Measurements from ENCODE around the gene CHST15. TPM values are rescaled to one million over a fixed set of nuclear protein-coding genes. Genes with fewer than 3 reads are reported as not detected.
"Not testable (repeated sequence)": the region's sequence is repeated elsewhere in the genome, so short reads cannot be mapped to it uniquely, and the experiment has no call there.

CHST15 gene
- total RNA-seq, 2 donors from 2014 or later: 9.2 to 17.8 TPM

GRCh38 chr10:124037784-124038183, 55.6 kb downstream of the CHST15 start:
- ATAC-seq: no peak
- no peak for DNase-seq
- intact Hi-C loops (cut with DNase I): no loop called here

- ATAC-seq: no peak
- intact Hi-C loops (cut with DNase I): no loop called here
- DNase-seq: no peak
Observed at GRCh38 chr10:124037286-124037685, 56.1 kb downstream of the CHST15 start.

GRCh38 chr10:124036746-124037145, 56.7 kb downstream of the CHST15 start:
- no peak for DNase-seq
- ATAC-seq: no peak
- intact Hi-C loops (cut with DNase I): no loop called here

- intact Hi-C loops (cut with DNase I): no loop called here
- peak in 1 of 2 donors; percentile 16 for ATAC-seq
- DNase-seq: peak; percentile 43
Observed at GRCh38 chr10:124035928-124036558, 57.4 kb downstream of the CHST15 start.

GRCh38 chr10:124035306-124035927, 58.0 kb downstream of the CHST15 start:
- ATAC-seq (no peak), DNase-seq (no peak)
- intact Hi-C loops (cut with DNase I): no loop called here

GRCh38 chr10:124034576-124035305, 58.7 kb downstream of the CHST15 start:
- ATAC-seq; DNase-seq; intact Hi-C loops (cut with DNase I): not testable (repeated sequence)

- peak; percentile 60 to 73 for ATAC-seq
Observed at GRCh38 chr10:124033887-124034218, 59.5 kb downstream of the CHST15 start.

GRCh38 chr10:124032971-124033886, 60.2 kb downstream of the CHST15 start:
- peak; percentile 25 to 57 for ATAC-seq
- intact Hi-C loops (cut with DNase I): no loop called here
- no peak for DNase-seq

More at GRCh38 chr10:124033887-124034218, 59.5 kb downstream of the CHST15 start:
- peak; percentile 74 for DNase-seq
- intact Hi-C loops (cut with DNase I): no loop called here

GRCh38 chr10:124032087-124032935, 61.1 kb downstream of the CHST15 start:
- ATAC-seq (no peak), DNase-seq (no peak)
- intact Hi-C loops (cut with DNase I): no loop called here

- DNase-seq (no peak), ATAC-seq (no peak)
- intact Hi-C loops (cut with DNase I): no loop called here
Observed at GRCh38 chr10:124030492-124031110, 62.8 kb downstream of the CHST15 start.

- ATAC-seq (no peak), DNase-seq (no peak)
- intact Hi-C loops (cut with DNase I): no loop called here
Observed at GRCh38 chr10:124030061-124030460, 63.3 kb downstream of the CHST15 start.

- intact Hi-C loops (cut with DNase I): no loop called here
- ATAC-seq (no peak), DNase-seq (no peak)
Observed at GRCh38 chr10:124029559-124029958, 63.8 kb downstream of the CHST15 start.

- intact Hi-C loops (cut with DNase I): no loop called here
- DNase-seq: no peak
- no peak for ATAC-seq
Observed at GRCh38 chr10:124028700-124029480, 64.5 kb downstream of the CHST15 start.

- intact Hi-C loops (cut with DNase I): no loop called here
- ATAC-seq (no peak), DNase-seq (no peak)
Observed at GRCh38 chr10:124027651-124028050, 65.7 kb downstream of the CHST15 start.

GRCh38 chr10:124027031-124027611, 66.3 kb downstream of the CHST15 start:
- intact Hi-C loops (cut with DNase I): no loop called here
- no peak for DNase-seq
- no peak for ATAC-seq

GRCh38 chr10:124026589-124026939, 66.8 kb downstream of the CHST15 start:
- intact Hi-C loops (cut with DNase I): no loop called here
- no peak for DNase-seq
- ATAC-seq: no peak

All from left cardiac atrium (tissue), 4 donors.